PC-9 (cell line): ENCODE data around the gene DACH1. TPM values are rescaled to one million over a fixed set of nuclear protein-coding genes. Genes with fewer than 3 reads are reported as not detected.

Experiments used
- BruUV-seq: library from RNA; stranded (reverse); fragments of 400-500 nt; replicated peaks from 2 replicates; lab custom pipeline; 2021; lab: Mats Ljungman, UMichigan
- CTCF ChIA-PET: fragments of 300-600 bp; sonication (Branson Sonifier 250); formaldehyde crosslinking; loops from one replicate; lab custom pipeline; 2022; ENCODE audit warnings: antibody characterized with exemption; lab: Charles Lee
- POLR2A ChIA-PET: fragments of 300-600 bp; sonication (Branson Sonifier 250); formaldehyde crosslinking; loops from one replicate; lab custom pipeline; 2022; ENCODE audit warnings: antibody characterized with exemption; ENCODE audit not compliant: unreplicated experiment; lab: Charles Lee
- DNase-seq, 2 experiments: peaks; one replicate each; pipeline versions ENCODE4 v3.0.0 to v3.0.0-alpha.2; 2015 to 2022; ENCODE audit warnings: mixed read lengths in 1 of 2
- H2AFZ ChIP-seq: fragments of 200-600 bp; sonication (generic); 2 replicates; pipeline ENCODE4 v1.8.1; 2017; ENCODE audit warnings: antibody characterized with exemption
- H3F3A ChIP-seq: fragments of 200-600 bp; sonication (generic); 2 replicates; pipeline ENCODE4 v1.8.1; 2017; ENCODE audit warnings: antibody characterized with exemption, mild to moderate bottlenecking, low read depth; ENCODE audit not compliant: insufficient read depth
- H3K27ac ChIP-seq: fragments of 200-600 bp; sonication (generic); 2 replicates; pipeline ENCODE4 v1.6.1; 2016; ENCODE audit warnings: mixed run types
- H3K27me3 ChIP-seq: fragments of 200-600 bp; sonication (generic); 2 replicates; pipeline ENCODE4 v1.6.1; 2016; ENCODE audit warnings: low read depth, mixed run types; ENCODE audit not compliant: insufficient read depth
- H3K36me3 ChIP-seq: fragments of 200-600 bp; sonication (generic); 2 replicates; pipeline ENCODE4 v1.6.1; 2016; ENCODE audit warnings: low read depth, mixed run types
- H3K4me1 ChIP-seq: fragments of 200-600 bp; sonication (generic); replicated peaks from 2 replicates; pipeline ENCODE4 v1.6.1; 2016; ENCODE audit warnings: mixed run types; ENCODE audit not compliant: insufficient read depth
- H3K4me2 ChIP-seq: fragments of 200-600 bp; sonication (generic); 2 replicates; pipeline ENCODE4 v1.6.1; 2017; ENCODE audit warnings: mixed run types
- H3K4me3 ChIP-seq: fragments of 200-600 bp; sonication (generic); 2 replicates; pipeline ENCODE4 v1.6.1; 2016; ENCODE audit warnings: mixed run types
- H3K79me2 ChIP-seq: fragments of 200-600 bp; sonication (generic); 2 replicates; pipeline ENCODE4 v1.6.1; 2017; ENCODE audit warnings: low read depth, mixed run types
- H3K9me2 ChIP-seq: fragments of 200-600 bp; sonication (generic); 2 replicates; pipeline ENCODE4 v1.8.1; 2017; ENCODE audit warnings: mild to moderate bottlenecking; ENCODE audit not compliant: insufficient read depth
- H3K9me3 ChIP-seq: fragments of 200-600 bp; sonication (generic); 2 replicates; pipeline ENCODE4 v1.8.1; 2016; ENCODE audit warnings: low read depth; ENCODE audit not compliant: insufficient read depth
- H4K20me1 ChIP-seq: fragments of 200-600 bp; sonication (generic); 2 replicates; pipeline ENCODE4 v1.8.1; 2017; ENCODE audit not compliant: insufficient read depth
- EZH2 ChIP-seq: fragments of 200-600 bp; sonication (generic); IDR thresholded peaks from 2 replicates; pipeline ENCODE4 v1.8.0; 2017; ENCODE audit warnings: antibody characterized with exemption, low read depth
- intact Hi-C: fragments of 100-400 bp; cut with micrococcal nuclease; formaldehyde crosslinking; loops from one replicate; pipeline ENCODE4 v1.10.0; 2022; ENCODE audit not compliant: unreplicated experiment
- total RNA-seq: library from RNA; stranded (reverse); gene quantifications from 2 replicates; pipeline ENCODE4 v1.2.3, GENCODE V29; 2021
- TF ChIP-seq, protein P1 (sequence below): fragments of 200-600 bp; sonication (generic); conservative IDR thresholded peaks from 2 replicates; pipeline ENCODE4 v1.6.1; 2017; ENCODE audit warnings: mixed run types, antibody characterized with exemption, mild to moderate bottlenecking, moderate library complexity

Gene DACH1
- total RNA-seq, 1 experiment from 2014 or later = 1.5 TPM

DNA sequence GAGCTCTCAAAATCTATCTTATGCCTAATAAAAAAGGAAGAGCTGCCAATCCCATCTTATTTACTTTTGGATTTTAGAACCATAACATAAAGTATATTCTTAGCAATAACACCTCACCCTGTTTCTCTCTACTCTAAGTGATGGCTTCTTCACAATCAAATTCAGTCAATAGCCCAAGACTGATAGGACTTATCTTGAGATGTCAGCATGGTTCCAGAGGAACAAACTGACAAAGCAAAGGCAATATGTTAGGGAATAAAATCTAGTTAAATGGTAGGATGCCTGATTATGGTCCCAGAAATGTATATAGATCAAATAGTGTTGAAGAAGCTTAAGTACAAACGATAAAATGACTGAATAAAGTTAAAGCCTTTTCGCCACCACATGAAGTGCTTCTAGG lies 36.3 kb downstream of the DACH1 start:
- ChIA-PET CTCF (no interaction called here), POLR2A (no interaction called here)
- intact Hi-C loops = no loop called here
- Histone ChIP-seq H4K20me1 (no peaks in the 10 kb centered on the region), H3F3A (no peaks in the 10 kb centered on the region), H3K9me3 (no peaks in the 10 kb centered on the region), H3K27me3 (no peaks in the 10 kb centered on the region), H3K27ac (no peak overlapping the region), H3K79me2 (no peaks in the 10 kb centered on the region), H3K4me1 (no peaks in the 10 kb centered on the region), H3K4me3 (no peak overlapping the region), H2AFZ (no peak overlapping the region), H3K4me2 (no peak overlapping the region), H3K9me2 (no peaks in the 10 kb centered on the region), H3K36me3 (no peaks in the 10 kb centered on the region)
- TF ChIP-seq, protein P1, sequence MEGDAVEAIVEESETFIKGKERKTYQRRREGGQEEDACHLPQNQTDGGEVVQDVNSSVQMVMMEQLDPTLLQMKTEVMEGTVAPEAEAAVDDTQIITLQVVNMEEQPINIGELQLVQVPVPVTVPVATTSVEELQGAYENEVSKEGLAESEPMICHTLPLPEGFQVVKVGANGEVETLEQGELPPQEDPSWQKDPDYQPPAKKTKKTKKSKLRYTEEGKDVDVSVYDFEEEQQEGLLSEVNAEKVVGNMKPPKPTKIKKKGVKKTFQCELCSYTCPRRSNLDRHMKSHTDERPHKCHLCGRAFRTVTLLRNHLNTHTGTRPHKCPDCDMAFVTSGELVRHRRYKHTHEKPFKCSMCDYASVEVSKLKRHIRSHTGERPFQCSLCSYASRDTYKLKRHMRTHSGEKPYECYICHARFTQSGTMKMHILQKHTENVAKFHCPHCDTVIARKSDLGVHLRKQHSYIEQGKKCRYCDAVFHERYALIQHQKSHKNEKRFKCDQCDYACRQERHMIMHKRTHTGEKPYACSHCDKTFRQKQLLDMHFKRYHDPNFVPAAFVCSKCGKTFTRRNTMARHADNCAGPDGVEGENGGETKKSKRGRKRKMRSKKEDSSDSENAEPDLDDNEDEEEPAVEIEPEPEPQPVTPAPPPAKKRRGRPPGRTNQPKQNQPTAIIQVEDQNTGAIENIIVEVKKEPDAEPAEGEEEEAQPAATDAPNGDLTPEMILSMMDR = no peak
- no peak for TF ChIP-seq EZH2
- no TSS peak for BruUV-seq
- no peak for DNase-seq

- H3K36me3 ChIP-seq = no peaks in the 10 kb centered on the region
- CTCF ChIA-PET = no interaction called here
- H3F3A ChIP-seq = no peaks in the 10 kb centered on the region
- no peak overlapping the region for H3K27ac ChIP-seq
- no peaks in the 10 kb centered on the region for H3K79me2 ChIP-seq
- H2AFZ ChIP-seq = no peak overlapping the region
- BruUV-seq = no TSS peak
- no peak for TF ChIP-seq EZH2
- TF ChIP-seq, protein P1 = no peak
- H3K9me3 ChIP-seq = no peaks in the 10 kb centered on the region
- no peaks in the 10 kb centered on the region for H3K4me1 ChIP-seq
- no peaks in the 10 kb centered on the region for H3K9me2 ChIP-seq
- no peaks in the 10 kb centered on the region for H4K20me1 ChIP-seq
- no peaks in the 10 kb centered on the region for H3K27me3 ChIP-seq
- no peak overlapping the region for H3K4me3 ChIP-seq
- no peak for DNase-seq
- POLR2A ChIA-PET = no interaction called here
- intact Hi-C loops = no loop called here
- no peak overlapping the region for H3K4me2 ChIP-seq
Observed at GRCh38 chr13:71830323-71830722, 36.7 kb downstream of the DACH1 start.

GRCh38 chr13:71829547-71829946 lies 37.5 kb downstream of the DACH1 start:
- Histone ChIP-seq H2AFZ (no peak overlapping the region), H4K20me1 (no peaks in the 10 kb centered on the region), H3K4me1 (no peaks in the 10 kb centered on the region), H3K4me2 (no peak overlapping the region), H3K36me3 (no peaks in the 10 kb centered on the region), H3K27me3 (no peaks in the 10 kb centered on the region), H3F3A (no peaks in the 10 kb centered on the region), H3K4me3 (no peak overlapping the region), H3K27ac (no peak overlapping the region), H3K79me2 (no peaks in the 10 kb centered on the region), H3K9me2 (no peaks in the 10 kb centered on the region), H3K9me3 (no peaks in the 10 kb centered on the region)
- POLR2A ChIA-PET = no interaction called here
- intact Hi-C loops = no loop called here
- CTCF ChIA-PET = no interaction called here
- no peak for TF ChIP-seq EZH2
- TF ChIP-seq, protein P1 = no peak
- DNase-seq = no peak
- BruUV-seq = no TSS peak
